DND-41 (cell line): ENCODE results near the gene GCDH.

Experiments
- EZH2 ChIP-seq: IDR thresholded peaks from 3 replicates; pipeline ENCODE4 v1.6.1; 2012; ENCODE audit warnings: borderline replicate concordance, low read depth, mild to moderate bottlenecking, moderate library complexity, low read length, inconsistent platforms; ENCODE audit not compliant: severe bottlenecking
- TF ChIP-seq, protein P1 (sequence below): IDR thresholded peaks from 2 replicates; pipeline ENCODE4 v1.5.1; 2012; ENCODE audit warnings: borderline replicate concordance, low read length, moderate library complexity, mild to moderate bottlenecking; ENCODE audit not compliant: poor library complexity, severe bottlenecking; ENCODE audit errors: extremely low read depth

GRCh38 chr19:12884202-12884601, 6.8 kb upstream of the GCDH start:
- TF ChIP-seq, protein P1, sequence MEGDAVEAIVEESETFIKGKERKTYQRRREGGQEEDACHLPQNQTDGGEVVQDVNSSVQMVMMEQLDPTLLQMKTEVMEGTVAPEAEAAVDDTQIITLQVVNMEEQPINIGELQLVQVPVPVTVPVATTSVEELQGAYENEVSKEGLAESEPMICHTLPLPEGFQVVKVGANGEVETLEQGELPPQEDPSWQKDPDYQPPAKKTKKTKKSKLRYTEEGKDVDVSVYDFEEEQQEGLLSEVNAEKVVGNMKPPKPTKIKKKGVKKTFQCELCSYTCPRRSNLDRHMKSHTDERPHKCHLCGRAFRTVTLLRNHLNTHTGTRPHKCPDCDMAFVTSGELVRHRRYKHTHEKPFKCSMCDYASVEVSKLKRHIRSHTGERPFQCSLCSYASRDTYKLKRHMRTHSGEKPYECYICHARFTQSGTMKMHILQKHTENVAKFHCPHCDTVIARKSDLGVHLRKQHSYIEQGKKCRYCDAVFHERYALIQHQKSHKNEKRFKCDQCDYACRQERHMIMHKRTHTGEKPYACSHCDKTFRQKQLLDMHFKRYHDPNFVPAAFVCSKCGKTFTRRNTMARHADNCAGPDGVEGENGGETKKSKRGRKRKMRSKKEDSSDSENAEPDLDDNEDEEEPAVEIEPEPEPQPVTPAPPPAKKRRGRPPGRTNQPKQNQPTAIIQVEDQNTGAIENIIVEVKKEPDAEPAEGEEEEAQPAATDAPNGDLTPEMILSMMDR: no peak
- no peak for TF ChIP-seq EZH2
